B cell (primary cell): ENCODE results near the gene USP2. TPM values are rescaled to one million over a fixed set of nuclear protein-coding genes. Genes with fewer than 3 reads are reported as not detected.
A peak's percentile ranks its signal among the peaks of the same experiment; 100 is the strongest.

Experiments used
- ATAC-seq: fragments of 200-7000 bp; cut with Tn5 transposase; one replicate; pipeline ENCODE4 v1.10.0; 2021; ENCODE audit warnings: low read depth, mild to moderate bottlenecking, moderate number of reproducible peaks, moderate library complexity
- CTCF ChIA-PET: fragments of 350-600 bp; sonication (Branson Sonifier 250); formaldehyde crosslinking; loops from one replicate; lab custom pipeline; 2021; ENCODE audit warnings: antibody characterized with exemption, inconsistent platforms; lab: Charles Lee
- POLR2A ChIA-PET: fragments of 350-600 bp; sonication (Branson Sonifier 250); formaldehyde crosslinking; loops from one replicate; lab custom pipeline; 2021; ENCODE audit warnings: antibody characterized with exemption; lab: Charles Lee
- DNase-seq: peaks from one replicate; pipeline ENCODE4 v3.0.0; 2013
- H2AFZ ChIP-seq: 2 replicates; pipeline ENCODE4 v1.6.1; 2012; ENCODE audit warnings: mild to moderate bottlenecking, low read depth, low read length; ENCODE audit not compliant: insufficient read depth, poor library complexity, severe bottlenecking
- H3K27ac ChIP-seq, 2 donors: 1 replicate in 1 of 2; 2 replicates in 1 of 2; pipeline ENCODE4 v1.5.1; 2012 to 2013; ENCODE audit warnings: low read length in 2 of 2, mild to moderate bottlenecking in 2 of 2, moderate library complexity in 1 of 2
- H3K27me3 ChIP-seq, 4 experiments: fragments of 200-600 bp in 1 of 4; sonication (generic) in 1 of 4; replicated peaks in 1 of 4; 1 replicate in 2 of 4; 2 replicates in 2 of 4; pipeline versions ENCODE4 v1.6.1 to v1.7.0; 2013 to 2016; ENCODE audit warnings: low read length in 3 of 4, mild to moderate bottlenecking in 2 of 4, mixed read lengths in 1 of 4, moderate library complexity in 1 of 4; ENCODE audit not compliant: insufficient read depth in 4 of 4, control insufficient read depth in 3 of 4; ENCODE audit errors: control extremely low read depth in 1 of 4
- H3K36me3 ChIP-seq, 2 experiments: replicated peaks in 1 of 2; 1 replicate in 1 of 2; 2 replicates in 1 of 2; pipeline versions ENCODE4 v1.6.1 to v1.7.1; 2013; ENCODE audit warnings: low read length in 1 of 2; ENCODE audit not compliant: insufficient read depth in 2 of 2, control insufficient read depth in 1 of 2; ENCODE audit errors: control extremely low read depth in 1 of 2, extremely low read depth in 1 of 2
- H3K4me1 ChIP-seq, 2 donors: fragments of 200-600 bp in 1 of 2; sonication (generic) in 1 of 2; 1 replicate in 1 of 2; 2 replicates in 1 of 2; pipeline versions ENCODE4 v1.5.1 to v1.6.1; 2013 to 2017; ENCODE audit warnings: low read length in 2 of 2; ENCODE audit not compliant: control insufficient read depth in 2 of 2, insufficient read depth in 2 of 2
- H3K4me2 ChIP-seq: replicated peaks from 2 replicates; pipeline ENCODE3; 2012; ENCODE audit warnings: mild to moderate bottlenecking, low read depth, low read length; ENCODE audit not compliant: poor library complexity, severe bottlenecking
- H3K4me3 ChIP-seq, 5 experiments: fragments of 200-600 bp in 1 of 5; sonication (generic) in 1 of 5; 1 replicate in 3 of 5; 2 replicates in 2 of 5; pipeline versions ENCODE4 v1.5.1 to v1.7.0; 2011 to 2016; ENCODE audit warnings: low read length in 4 of 5, mild to moderate bottlenecking in 4 of 5, low read depth in 2 of 5, control low read depth in 1 of 5, moderate library complexity in 1 of 5; ENCODE audit not compliant: insufficient read depth in 1 of 5; ENCODE audit errors: control extremely low read depth in 1 of 5, extremely low read depth in 1 of 5
- H3K79me2 ChIP-seq: fragments of 200-600 bp; sonication (generic); one replicate; pipeline ENCODE4 v1.6.0; 2016; ENCODE audit warnings: low read length; ENCODE audit not compliant: control insufficient read depth, insufficient read depth
- H3K9ac ChIP-seq: fragments of 200-600 bp; sonication (generic); 2 replicates; pipeline ENCODE4 v1.6.1; 2017; ENCODE audit warnings: mild to moderate bottlenecking, low read length, moderate library complexity
- H3K9me3 ChIP-seq, 3 donors: one replicate each; pipeline versions ENCODE4 v1.6.1 to v1.7.1; 2013; ENCODE audit warnings: low read length in 2 of 3; ENCODE audit not compliant: control insufficient read depth in 2 of 3, insufficient read depth in 1 of 3; ENCODE audit errors: control extremely low read depth in 1 of 3
- H4K20me1 ChIP-seq: 2 replicates; pipeline ENCODE4 v1.6.0; 2012; ENCODE audit warnings: mild to moderate bottlenecking, low read length; ENCODE audit not compliant: insufficient read depth, control insufficient read depth, poor library complexity, severe bottlenecking
- H3K27ac Mint-ChIP-seq: one replicate; pipeline ENCODE4 v1.8.0; 2021; ENCODE audit warnings: mixed read lengths
- H3K27me3 Mint-ChIP-seq: one replicate; pipeline ENCODE4 v1.8.0; 2021; ENCODE audit warnings: mixed read lengths
- H3K4me1 Mint-ChIP-seq: one replicate; pipeline ENCODE4 v1.8.0; 2021; ENCODE audit warnings: mixed read lengths
- H3K4me3 Mint-ChIP-seq: one replicate; pipeline ENCODE4 v1.8.0; 2021; ENCODE audit warnings: mixed read lengths
- H3K9me3 Mint-ChIP-seq: one replicate; pipeline ENCODE4 v1.8.0; 2022; ENCODE audit warnings: mixed read lengths; ENCODE audit not compliant: insufficient read depth
- EZH2 ChIP-seq: IDR thresholded peaks from 2 replicates; pipeline ENCODE4 v1.6.1; 2012; ENCODE audit warnings: borderline replicate concordance, low read depth, mild to moderate bottlenecking, moderate library complexity, low read length; ENCODE audit not compliant: insufficient read depth, poor library complexity, severe bottlenecking
- WGBS: methylation state at CpG from one replicate; pipeline ENCODE4 v1.1.5; 2013; ENCODE audit warnings: missing lambda C conversion rate; ENCODE audit not compliant: insufficient coverage; 5-methylcytosine and 5-hydroxymethylcytosine counted together
- intact Hi-C: fragments of 100-400 bp; cut with micrococcal nuclease; formaldehyde crosslinking; loops from one replicate; pipeline ENCODE4 v1.10.0; 2022
- polyA plus RNA-seq: library from polyadenylated mRNA; depleted of rRNA; stranded (reverse); fragments of >200 nt; gene quantifications from 2 replicates; pipeline ENCODE4 v1.2.3, GENCODE V29; 2012
- total RNA-seq, 2 donors: library from RNA; stranded (reverse); fragments of 120-200 nt in 1 of 2; gene quantifications; 1 replicate in 1 of 2; 2 replicates in 1 of 2; pipeline versions ENCODE4 v1.2.3 to v1.2.4, GENCODE V29; 2013 to 2022
- TF ChIP-seq, protein P1 (sequence below): fragments of 200-600 bp; IDR thresholded peaks from one replicate; pipeline ENCODE4 v1.8.0; 2022; ENCODE audit warnings: antibody characterized with exemption, mild to moderate bottlenecking

Gene USP2
- total and polyA plus RNA-seq, 2 donors (not counting 1 experiment from before 2014, with no cell fraction given): 0.09 TPM; not detected in 1

DNA sequence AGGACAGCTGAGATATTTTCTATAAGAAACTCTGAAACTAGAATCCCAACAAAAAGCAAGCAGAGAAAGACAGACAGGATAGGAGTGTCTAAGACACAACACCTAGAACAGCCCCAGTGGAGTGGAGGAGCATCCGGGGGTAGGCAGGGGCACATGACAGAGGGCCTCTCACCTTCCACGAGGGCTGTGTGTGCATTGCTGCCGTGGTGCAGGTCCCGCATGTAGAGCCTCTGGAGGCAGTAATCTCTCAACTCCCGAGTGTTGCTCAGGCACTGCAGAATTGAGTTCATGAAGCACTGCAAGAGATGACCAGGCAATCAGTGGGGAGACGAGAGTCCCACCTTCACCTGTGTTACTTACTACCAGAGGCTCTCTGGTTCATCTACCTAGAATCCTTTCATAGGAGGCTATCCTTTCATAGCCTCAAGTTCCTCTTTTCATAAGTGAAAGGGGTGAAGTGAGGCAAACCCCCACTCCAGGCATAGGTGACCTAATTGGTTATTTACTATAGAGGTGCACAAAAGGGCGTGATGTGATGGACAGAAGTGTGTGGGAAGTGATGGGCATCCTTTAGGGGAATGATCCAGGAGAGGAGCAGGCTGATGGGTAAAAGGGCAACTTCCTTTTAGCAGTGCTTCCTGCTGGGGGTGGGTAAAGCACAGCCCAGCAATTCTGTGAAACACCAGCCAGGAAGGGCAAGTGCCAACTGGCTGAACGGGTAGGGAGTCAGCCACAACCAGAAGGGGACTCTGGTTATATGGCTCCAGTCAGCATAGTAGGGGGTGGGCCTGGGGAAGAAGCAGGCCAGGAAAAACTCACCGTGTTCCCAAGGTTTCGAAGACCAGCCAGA is 21.9 kb downstream of the USP2 start:
- CTCF ChIA-PET: no interaction called here

More for the DNA sequence above, 21.9 kb downstream of the USP2 start:
- no peak overlapping the region for H3K9ac ChIP-seq
- peaks cover 0 to 9% (median 0%) of the 10 kb centered on the region in 3 donors for H3K9me3 ChIP-seq
- no peak overlapping the region for H2AFZ ChIP-seq
- H3K4me3 Mint-ChIP-seq: no peak overlapping the region
- peaks cover 26% of the 10 kb centered on the region for H3K4me1 Mint-ChIP-seq
- peak; percentile 42 for DNase-seq
- intact Hi-C loops: no loop called here
- WGBS: 84% methylated on average over 9 of the region's 10 CpGs
- H3K79me2 ChIP-seq: no peaks in the 10 kb centered on the region
- ATAC-seq: no peak
- peaks cover 0 to 45% (median 20%) of the 10 kb centered on the region in 4 experiments for H3K27me3 ChIP-seq
- H3K27ac Mint-ChIP-seq: no peak overlapping the region
- no peak overlapping the region for H3K27ac ChIP-seq
- no peak overlapping the region for H3K4me3 ChIP-seq
- no peaks in the 10 kb centered on the region for H3K36me3 ChIP-seq
- peaks cover 41% of the 10 kb centered on the region for H3K27me3 Mint-ChIP-seq
- no peak overlapping the region for H3K4me2 ChIP-seq
- peaks cover 14 to 30% of the 10 kb centered on the region in 2 donors for H3K4me1 ChIP-seq
- POLR2A ChIA-PET: no interaction called here
- TF ChIP-seq, protein P1, sequence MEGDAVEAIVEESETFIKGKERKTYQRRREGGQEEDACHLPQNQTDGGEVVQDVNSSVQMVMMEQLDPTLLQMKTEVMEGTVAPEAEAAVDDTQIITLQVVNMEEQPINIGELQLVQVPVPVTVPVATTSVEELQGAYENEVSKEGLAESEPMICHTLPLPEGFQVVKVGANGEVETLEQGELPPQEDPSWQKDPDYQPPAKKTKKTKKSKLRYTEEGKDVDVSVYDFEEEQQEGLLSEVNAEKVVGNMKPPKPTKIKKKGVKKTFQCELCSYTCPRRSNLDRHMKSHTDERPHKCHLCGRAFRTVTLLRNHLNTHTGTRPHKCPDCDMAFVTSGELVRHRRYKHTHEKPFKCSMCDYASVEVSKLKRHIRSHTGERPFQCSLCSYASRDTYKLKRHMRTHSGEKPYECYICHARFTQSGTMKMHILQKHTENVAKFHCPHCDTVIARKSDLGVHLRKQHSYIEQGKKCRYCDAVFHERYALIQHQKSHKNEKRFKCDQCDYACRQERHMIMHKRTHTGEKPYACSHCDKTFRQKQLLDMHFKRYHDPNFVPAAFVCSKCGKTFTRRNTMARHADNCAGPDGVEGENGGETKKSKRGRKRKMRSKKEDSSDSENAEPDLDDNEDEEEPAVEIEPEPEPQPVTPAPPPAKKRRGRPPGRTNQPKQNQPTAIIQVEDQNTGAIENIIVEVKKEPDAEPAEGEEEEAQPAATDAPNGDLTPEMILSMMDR: no peak
- TF ChIP-seq EZH2: no peak
- H4K20me1 ChIP-seq: no peaks in the 10 kb centered on the region
- H3K9me3 Mint-ChIP-seq: no peaks in the 10 kb centered on the region
